Endodermal cell (in vitro differentiated cells): ENCODE results near the gene IGSF21. TPM values are rescaled to one million over a fixed set of nuclear protein-coding genes. Genes with fewer than 3 reads are reported as not detected.
A peak's percentile ranks its signal among the peaks of the same experiment; 100 is the strongest.

ENCODE experiments used
- DNase-seq: peaks from one replicate; pipeline ENCODE4 v3.0.0-alpha.2; 2017
- H3K27ac ChIP-seq: 2 replicates; pipeline ENCODE4 v1.5.1; 2013; ENCODE audit warnings: mild to moderate bottlenecking, low read depth, low read length, moderate library complexity
- H3K27me3 ChIP-seq: 2 replicates; pipeline ENCODE4 v1.6.1; 2013; ENCODE audit warnings: mild to moderate bottlenecking, low read length, moderate library complexity; ENCODE audit not compliant: insufficient read depth, control insufficient read depth, poor library complexity, severe bottlenecking
- H3K36me3 ChIP-seq: 2 replicates; pipeline ENCODE4 v1.7.0; 2013; ENCODE audit warnings: mild to moderate bottlenecking, low read length, moderate library complexity; ENCODE audit not compliant: control insufficient read depth, insufficient read depth
- H3K4me1 ChIP-seq: one replicate; pipeline ENCODE4 v1.7.0; 2013; ENCODE audit warnings: low read length; ENCODE audit not compliant: control insufficient read depth, insufficient read depth
- H3K4me3 ChIP-seq: 2 replicates; pipeline ENCODE4 v1.5.1; 2013; ENCODE audit warnings: mild to moderate bottlenecking, low read length, moderate library complexity
- H3K9ac ChIP-seq: 2 replicates; pipeline ENCODE4 v1.6.1; 2013; ENCODE audit warnings: mild to moderate bottlenecking, low read length, moderate library complexity; ENCODE audit not compliant: poor library complexity, severe bottlenecking; ENCODE audit errors: extremely low read depth
- H3K9me3 ChIP-seq: 2 replicates; pipeline ENCODE4 v1.6.1; 2013; ENCODE audit warnings: mild to moderate bottlenecking, low read length, moderate library complexity; ENCODE audit not compliant: control insufficient read depth
- H3K27ac Mint-ChIP-seq: 2 replicates; pipeline ENCODE4 v1.8.0; 2020; ENCODE audit warnings: mixed read lengths
- H3K27me3 Mint-ChIP-seq: 2 replicates; pipeline ENCODE4 v1.8.0; 2021; ENCODE audit warnings: mild to moderate bottlenecking, mixed read lengths; ENCODE audit not compliant: insufficient read depth
- H3K36me3 Mint-ChIP-seq: 2 replicates; pipeline ENCODE4 v1.8.0; 2020; ENCODE audit warnings: low read depth, mixed read lengths
- H3K4me1 Mint-ChIP-seq: 2 replicates; pipeline ENCODE4 v1.8.0; 2020; ENCODE audit warnings: mixed read lengths
- H3K4me3 Mint-ChIP-seq: 2 replicates; pipeline ENCODE4 v1.8.0; 2020; ENCODE audit warnings: mild to moderate bottlenecking, moderate library complexity, mixed read lengths
- H3K9me3 Mint-ChIP-seq: 2 replicates; pipeline ENCODE4 v1.8.0; 2020; ENCODE audit warnings: mild to moderate bottlenecking, mixed read lengths
- WGBS, 2 experiments: methylation state at CpG; one replicate each; pipeline versions ENCODE4 v1.1.5 to v1.1.7; 2013; ENCODE audit warnings: missing lambda C conversion rate in 2 of 2, mixed read lengths in 1 of 2; ENCODE audit not compliant: insufficient coverage in 1 of 2, insufficient read length in 1 of 2; 5-methylcytosine and 5-hydroxymethylcytosine counted together
- total RNA-seq, 2 donors: library from RNA; stranded (reverse); fragmentation: NEBNext Ultra II Directional in 1 of 2; extraction: Animal tissue kit (Norgen Biotek cat#: 25700) in 1 of 2; gene quantifications; 2 replicates in 1 of 2; 3 replicates in 1 of 2; pipeline ENCODE4 v1.2.1, GENCODE V29; 2021
- TF ChIP-seq, protein P1 (sequence below): fragments of 200-600 bp; sonication (generic); conservative IDR thresholded peaks from 2 replicates; pipeline ENCODE4 v1.5.0; 2021; ENCODE audit warnings: antibody characterized with exemption, mild to moderate bottlenecking

Gene IGSF21
- total RNA-seq, 2 donors from 2014 or later = 1.3 to 1.7 TPM

- DNase-seq = peak; percentile 91
- WGBS, 2 experiments = 27 to 30% methylated on average over 5 to 8 of the region's 8 CpGs
- TF ChIP-seq, protein P1, sequence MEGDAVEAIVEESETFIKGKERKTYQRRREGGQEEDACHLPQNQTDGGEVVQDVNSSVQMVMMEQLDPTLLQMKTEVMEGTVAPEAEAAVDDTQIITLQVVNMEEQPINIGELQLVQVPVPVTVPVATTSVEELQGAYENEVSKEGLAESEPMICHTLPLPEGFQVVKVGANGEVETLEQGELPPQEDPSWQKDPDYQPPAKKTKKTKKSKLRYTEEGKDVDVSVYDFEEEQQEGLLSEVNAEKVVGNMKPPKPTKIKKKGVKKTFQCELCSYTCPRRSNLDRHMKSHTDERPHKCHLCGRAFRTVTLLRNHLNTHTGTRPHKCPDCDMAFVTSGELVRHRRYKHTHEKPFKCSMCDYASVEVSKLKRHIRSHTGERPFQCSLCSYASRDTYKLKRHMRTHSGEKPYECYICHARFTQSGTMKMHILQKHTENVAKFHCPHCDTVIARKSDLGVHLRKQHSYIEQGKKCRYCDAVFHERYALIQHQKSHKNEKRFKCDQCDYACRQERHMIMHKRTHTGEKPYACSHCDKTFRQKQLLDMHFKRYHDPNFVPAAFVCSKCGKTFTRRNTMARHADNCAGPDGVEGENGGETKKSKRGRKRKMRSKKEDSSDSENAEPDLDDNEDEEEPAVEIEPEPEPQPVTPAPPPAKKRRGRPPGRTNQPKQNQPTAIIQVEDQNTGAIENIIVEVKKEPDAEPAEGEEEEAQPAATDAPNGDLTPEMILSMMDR = peak; percentile 32
- Mint-ChIP-seq H3K27me3 (peaks cover 16% of the 10 kb centered on the region), H3K9me3 (peaks cover 15% of the 10 kb centered on the region), H3K36me3 (no peaks in the 10 kb centered on the region), H3K4me3 (no peak overlapping the region), H3K27ac (no peak overlapping the region), H3K4me1 (peaks cover 40% of the 10 kb centered on the region)
- Histone ChIP-seq H3K4me3 (no peak overlapping the region), H3K9me3 (peaks cover 10% of the 10 kb centered on the region), H3K27me3 (no peaks in the 10 kb centered on the region), H3K4me1 (peaks cover 16% of the 10 kb centered on the region), H3K36me3 (no peaks in the 10 kb centered on the region), H3K9ac (no peak overlapping the region), H3K27ac (no peak overlapping the region)
These were observed 17.0 kb upstream of the IGSF21 start for GRCh38 chr1:18090636-18091035.

DNA sequence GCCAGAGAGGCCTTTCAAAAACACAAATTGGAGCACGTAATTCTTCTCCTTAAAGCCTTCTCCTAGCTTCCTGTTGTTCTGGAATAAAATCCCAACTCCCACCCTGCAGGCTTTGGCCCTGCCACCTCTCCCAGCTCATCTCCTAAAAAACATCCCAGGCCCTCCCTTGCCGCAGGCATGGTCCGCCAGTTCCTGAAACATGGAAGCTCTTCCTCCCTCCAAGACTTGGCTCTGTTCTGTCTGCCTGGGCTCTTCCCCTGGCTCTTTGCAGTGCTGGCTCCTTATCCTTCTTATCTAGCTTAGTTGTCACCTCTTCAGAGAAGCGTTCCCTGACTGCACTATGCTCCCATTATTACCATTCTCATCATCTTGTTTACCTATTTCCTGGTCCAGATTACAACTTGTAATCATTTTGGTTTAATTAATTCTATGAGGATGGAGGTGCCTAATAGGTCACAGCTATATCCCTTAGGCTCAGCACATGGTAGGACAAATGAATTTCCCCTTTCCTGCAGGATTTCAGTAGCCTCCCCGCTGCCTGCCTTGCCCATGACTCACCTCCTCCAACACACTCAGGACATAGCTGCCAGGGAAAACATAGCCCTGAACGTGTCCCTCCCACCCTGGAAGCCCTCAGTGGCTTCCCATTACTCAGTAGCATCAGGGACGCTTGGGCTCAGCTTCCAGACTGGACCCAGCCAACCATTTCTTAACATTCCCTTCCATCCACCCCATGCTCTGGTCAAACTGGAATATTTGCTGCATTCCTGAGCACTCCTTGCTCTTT is 15.7 kb upstream of the IGSF21 start:
- Mint-ChIP-seq H3K4me3 (peak overlapping the region; percentile 28), H3K4me1 (peaks cover 39% of the 10 kb centered on the region)
- TF ChIP-seq, protein P1 = no peak

GRCh38 chr1:18093193-18093592 is 14.4 kb upstream of the IGSF21 start:
- Mint-ChIP-seq H3K4me3 (no peak overlapping the region), H3K27ac (no peak overlapping the region), H3K9me3 (peaks cover 17% of the 10 kb centered on the region), H3K36me3 (no peaks in the 10 kb centered on the region), H3K27me3 (peaks cover 34% of the 10 kb centered on the region), H3K4me1 (peaks cover 35% of the 10 kb centered on the region)
- 28 to 36% methylated on average over 2 of the region's 2 CpGs for WGBS, 2 experiments
- Histone ChIP-seq H3K9me3 (peaks cover 10% of the 10 kb centered on the region), H3K36me3 (no peaks in the 10 kb centered on the region), H3K27me3 (peaks cover 15% of the 10 kb centered on the region), H3K9ac (no peak overlapping the region), H3K27ac (no peak overlapping the region), H3K4me3 (no peak overlapping the region), H3K4me1 (peaks cover 13% of the 10 kb centered on the region)
- peak; percentile 74 for DNase-seq
- TF ChIP-seq, protein P1 = peak; percentile 38

More for the DNA sequence above, 15.7 kb upstream of the IGSF21 start:
- Histone ChIP-seq H3K4me1 (peaks cover 16% of the 10 kb centered on the region), H3K9me3 (peaks cover 10% of the 10 kb centered on the region), H3K27me3 (peaks cover 4% of the 10 kb centered on the region), H3K36me3 (no peaks in the 10 kb centered on the region), H3K27ac (no peak overlapping the region), H3K4me3 (no peak overlapping the region), H3K9ac (no peak overlapping the region)
- DNase-seq = peak; percentile 55
- Mint-ChIP-seq H3K36me3 (no peaks in the 10 kb centered on the region), H3K27me3 (peaks cover 25% of the 10 kb centered on the region), H3K9me3 (peaks cover 17% of the 10 kb centered on the region), H3K27ac (peak overlapping the region; percentile 74)
- WGBS, 2 experiments = 63 to 86% methylated on average over 2 to 7 of the region's 7 CpGs
